H1 (cell line): ENCODE measurements around the gene DPF3. TPM values are rescaled to one million over a fixed set of nuclear protein-coding genes. Genes with fewer than 3 reads are reported as not detected.

Experiments used
- CTCF ChIA-PET: fragments of 300-600 bp; sonication (Branson Sonifier 250); formaldehyde crosslinking; loops from one replicate; lab custom pipeline; 2021; ENCODE audit not compliant: partially characterized antibody; lab: Charles Lee
- POLR2A ChIA-PET: fragments of 300-600 bp; sonication (Branson Sonifier 250); formaldehyde crosslinking; loops from one replicate; lab custom pipeline; 2021; ENCODE audit warnings: inconsistent platforms; ENCODE audit not compliant: partially characterized antibody; lab: Charles Lee
- DNase-seq, 2 experiments: peaks; one replicate each; pipeline versions ENCODE4 v3.0.0 to v3.0.0-alpha.2; 2010 to 2022; ENCODE audit warnings: low spot score in 2 of 2, low read depth in 1 of 2, mixed read lengths in 1 of 2
- FAIRE-seq: peaks from 2 replicates; lab custom pipeline; 2011; peaks lifted over from hg19 to GRCh38; lab: Jason Lieb, UNC
- H2AFZ ChIP-seq: 2 replicates; pipeline ENCODE4 v1.8.1; 2012; ENCODE audit warnings: low read length, inconsistent platforms
- H2AK5ac ChIP-seq: 2 replicates; pipeline ENCODE4 v1.6.1; 2013; ENCODE audit warnings: low read depth, low read length
- H2BK120ac ChIP-seq: replicated peaks from 2 replicates; pipeline ENCODE3; 2013; ENCODE audit warnings: low read depth, low read length, inconsistent platforms
- H2BK12ac ChIP-seq: 2 replicates; pipeline ENCODE4 v1.6.1; 2013; ENCODE audit warnings: low read depth, low read length
- H2BK15ac ChIP-seq: 2 replicates; pipeline ENCODE4 v1.6.1; 2013; ENCODE audit warnings: low read length
- H2BK20ac ChIP-seq: 2 replicates; pipeline ENCODE4 v1.6.1; 2013; ENCODE audit warnings: low read length
- H2BK5ac ChIP-seq: 2 replicates; pipeline ENCODE4 v1.6.1; 2013; ENCODE audit warnings: low read depth, low read length
- H3K14ac ChIP-seq: 2 replicates; pipeline ENCODE4 v1.6.1; 2013; ENCODE audit warnings: inconsistent platforms; ENCODE audit not compliant: insufficient read length
- H3K18ac ChIP-seq: 2 replicates; pipeline ENCODE4 v1.6.1; 2013; ENCODE audit warnings: low read length; ENCODE audit errors: extremely low read depth
- H3K23ac ChIP-seq: 2 replicates; pipeline ENCODE4 v1.6.1; 2013; ENCODE audit warnings: inconsistent platforms; ENCODE audit not compliant: insufficient read length
- H3K23me2 ChIP-seq: 2 replicates; pipeline ENCODE4 v1.6.1; 2013; ENCODE audit warnings: low read depth, low read length
- H3K27ac ChIP-seq: 2 replicates; pipeline ENCODE4 v1.6.1; 2011; ENCODE audit warnings: low read depth, low read length, inconsistent platforms
- H3K27me3 ChIP-seq, 4 experiments: replicated peaks in 1 of 4; 1 replicate in 1 of 4; 2 replicates in 3 of 4; pipeline versions ENCODE4 v1.6.1 to v1.8.1; 2011 to 2013; ENCODE audit warnings: low read length in 3 of 4, mild to moderate bottlenecking in 3 of 4, inconsistent platforms in 2 of 4, mixed read lengths in 2 of 4, moderate library complexity in 1 of 4; ENCODE audit not compliant: control insufficient read depth in 3 of 4, insufficient read depth in 3 of 4; ENCODE audit errors: extremely low read depth in 1 of 4
- H3K36me3 ChIP-seq, 4 experiments: 2 replicates each; pipeline versions ENCODE4 v1.6.1 to v1.8.1; 2011 to 2013; ENCODE audit warnings: mild to moderate bottlenecking in 4 of 4, low read length in 3 of 4, moderate library complexity in 2 of 4, control low read depth in 1 of 4, inconsistent platforms in 1 of 4; ENCODE audit not compliant: insufficient read depth in 4 of 4, control insufficient read depth in 2 of 4
- H3K4ac ChIP-seq: replicated peaks from 2 replicates; pipeline ENCODE3; 2013; ENCODE audit warnings: low read length, low read depth, mixed read lengths, inconsistent platforms; ENCODE audit not compliant: insufficient read length
- H3K4me1 ChIP-seq, 4 experiments: replicated peaks in 1 of 4; 1 replicate in 1 of 4; 2 replicates in 3 of 4; pipeline versions ENCODE4 v1.6.1 to v1.8.1; 2011 to 2013; ENCODE audit warnings: low read length in 3 of 4, inconsistent platforms in 2 of 4, mixed read lengths in 1 of 4; ENCODE audit not compliant: insufficient read depth in 4 of 4, control insufficient read depth in 3 of 4
- H3K4me2 ChIP-seq, 2 experiments: 2 replicates each; pipeline versions ENCODE4 v1.6.1 to v1.8.1; 2011 to 2013; ENCODE audit warnings: low read depth in 2 of 2, low read length in 2 of 2, control low read depth in 1 of 2, inconsistent platforms in 1 of 2, mild to moderate bottlenecking in 1 of 2; ENCODE audit not compliant: insufficient read depth in 1 of 2
- H3K4me3 ChIP-seq, 4 experiments: fragments of 200-600, 300-600 bp in 1 of 4; sonication (generic), shearing (Covaris generic), sonication (Bioruptor Twin) in 1 of 4; 2 replicates each; pipeline versions ENCODE4 v1.5.1 to v1.8.1; 2011 to 2016; ENCODE audit warnings: low read length in 4 of 4, low read depth in 3 of 4, control low read depth in 2 of 4, inconsistent platforms in 2 of 4, mild to moderate bottlenecking in 2 of 4, mixed read lengths in 1 of 4, moderate library complexity in 1 of 4; ENCODE audit not compliant: insufficient read depth in 2 of 4; ENCODE audit errors: extremely low read depth in 1 of 4
- H3K56ac ChIP-seq: replicated peaks from 2 replicates; pipeline ENCODE3; 2013; ENCODE audit warnings: low read depth, mild to moderate bottlenecking, mixed read lengths, low read length, inconsistent platforms; ENCODE audit not compliant: insufficient read length
- H3K79me1 ChIP-seq: 2 replicates; pipeline ENCODE4 v1.6.1; 2013; ENCODE audit warnings: low read depth, low read length, control low read depth
- H3K79me2 ChIP-seq, 2 experiments: 2 replicates each; pipeline versions ENCODE4 v1.6.1 to v1.8.1; 2012 to 2013; ENCODE audit warnings: low read length in 2 of 2, mild to moderate bottlenecking in 2 of 2, inconsistent platforms in 1 of 2; ENCODE audit not compliant: insufficient read depth in 2 of 2, control insufficient read depth in 1 of 2
- H3K9ac ChIP-seq, 4 experiments: replicated peaks in 1 of 4; 1 replicate in 1 of 4; 2 replicates in 3 of 4; pipeline versions ENCODE4 v1.6.1 to v1.8.1; 2011 to 2013; ENCODE audit warnings: low read depth in 3 of 4, low read length in 3 of 4, control low read depth in 2 of 4, mild to moderate bottlenecking in 2 of 4, moderate library complexity in 2 of 4, inconsistent platforms in 1 of 4; ENCODE audit errors: extremely low read depth in 1 of 4
- H3K9me3 ChIP-seq, 2 experiments: 2 replicates each; pipeline versions ENCODE4 v1.6.1 to v1.8.1; 2012 to 2013; ENCODE audit warnings: mild to moderate bottlenecking in 2 of 2, moderate library complexity in 2 of 2, control low read depth in 1 of 2, inconsistent platforms in 1 of 2, low read depth in 1 of 2, low read length in 1 of 2, mixed read lengths in 1 of 2; ENCODE audit not compliant: insufficient read depth in 2 of 2
- H4K20me1 ChIP-seq, 2 experiments: replicated peaks in 1 of 2; 2 replicates each; pipeline versions ENCODE3 to v1.8.1; 2011 to 2013; ENCODE audit warnings: inconsistent platforms in 2 of 2, low read length in 2 of 2, mild to moderate bottlenecking in 1 of 2; ENCODE audit not compliant: insufficient read depth in 2 of 2, control insufficient read depth in 1 of 2
- H4K5ac ChIP-seq: 2 replicates; pipeline ENCODE4 v1.6.1; 2013; ENCODE audit warnings: low read length, low read depth, mixed read lengths, inconsistent platforms; ENCODE audit not compliant: insufficient read length
- H4K8ac ChIP-seq: 2 replicates; pipeline ENCODE4 v1.8.0; 2013; ENCODE audit warnings: mild to moderate bottlenecking, moderate library complexity, low read length, inconsistent platforms; ENCODE audit not compliant: insufficient read depth; ENCODE audit errors: extremely low read depth
- H4K91ac ChIP-seq: replicated peaks from 2 replicates; pipeline ENCODE3; 2013; ENCODE audit warnings: low read length, mixed read lengths, inconsistent platforms; ENCODE audit not compliant: insufficient read length
- CEBPB ChIP-seq: IDR thresholded peaks from 2 replicates; pipeline ENCODE4 v1.6.1; 2012; ENCODE audit warnings: low read depth, low read length
- CHD2 ChIP-seq: IDR thresholded peaks from 2 replicates; pipeline ENCODE4 v1.6.1; 2012; ENCODE audit warnings: low read length, improper control_type of control experiment
- EP300 ChIP-seq, 2 experiments: IDR thresholded peaks; 1 replicate in 1 of 2; 2 replicates in 1 of 2; pipeline ENCODE4 v1.6.1; 2011 to 2012; ENCODE audit warnings: low read depth in 2 of 2, low read length in 2 of 2, mild to moderate bottlenecking in 2 of 2, borderline replicate concordance in 1 of 2, inconsistent platforms in 1 of 2, moderate library complexity in 1 of 2
- HDAC2 ChIP-seq, 2 experiments: fragments of 300-600 bp in 1 of 2; sonication (generic) in 1 of 2; IDR thresholded peaks; 2 replicates each; pipeline ENCODE4 v1.6.1; 2011 to 2012; ENCODE audit warnings: low read depth in 2 of 2, low read length in 2 of 2, mild to moderate bottlenecking in 2 of 2, moderate library complexity in 2 of 2, borderline replicate concordance in 1 of 2, inconsistent platforms in 1 of 2
- JUND ChIP-seq: IDR thresholded peaks from 2 replicates; pipeline ENCODE4 v1.6.1; 2011; ENCODE audit warnings: mild to moderate bottlenecking, improper control_type of control experiment, low read length
- SIN3A ChIP-seq, 2 experiments: IDR thresholded peaks in 1 of 2; conservative IDR thresholded peaks in 1 of 2; 2 replicates each; pipeline ENCODE4 v1.6.1; 2011 to 2012; ENCODE audit warnings: low read length in 2 of 2, improper control_type of control experiment in 1 of 2, low read depth in 1 of 2, mild to moderate bottlenecking in 1 of 2
- SIRT6 ChIP-seq: IDR thresholded peaks from one replicate; pipeline ENCODE4 v1.7.1; 2012; ENCODE audit warnings: low read length, inconsistent platforms
- WGBS, 2 experiments: shearing (Covaris generic) in 1 of 2; methylation state at CpG; one replicate each; pipeline versions ENCODE4 v1.1.6 to v1.1.7; 2013 to 2015; ENCODE audit warnings: low lambda C conversion rate in 2 of 2, mixed read lengths in 2 of 2, inconsistent platforms in 1 of 2, low coverage in 1 of 2, missing lambda C conversion rate in 1 of 2; ENCODE audit not compliant: insufficient replicate concordance in 2 of 2, insufficient coverage in 1 of 2, insufficient read length in 1 of 2; ENCODE audit errors: extremely low coverage in 1 of 2, missing lambda C conversion rate in 1 of 2; 5-methylcytosine and 5-hydroxymethylcytosine counted together
- polyA plus RNA-seq, 7 experiments: library from polyadenylated mRNA; depleted of rRNA in 3 of 7; stranded (reverse) in 5 of 7; unstranded in 2 of 7; fragments of >200 nt in 5 of 7; fragments of 200-250 nt in 2 of 7; gene quantifications; 1 replicate in 5 of 7; 2 replicates in 1 of 7; 4 replicates in 1 of 7; pipeline versions ENCODE4 v1.2.1 to v1.2.3, GENCODE V29; 2011 to 2013; ENCODE audit warnings: missing spikeins in 2 of 7, mixed read lengths in 2 of 7
- total RNA-seq: library from RNA; stranded (reverse); fragmentation: NEBNext Ultra II Directional; extraction: Animal tissue kit (Norgen Biotek cat#: 25700); gene quantifications from 2 replicates; pipeline ENCODE4 v1.2.1, GENCODE V29; 2021

The DPF3 gene
- total and polyA plus RNA-seq, 2 of the 8 experiments (the other 6 are each of a cell fraction or from before 2014, with no cell fraction given) = 0.19 TPM; not detected in 1

GRCh38 chr14:72901361-72901760, 7.5 kb upstream of the DPF3 start:
- Histone ChIP-seq H3K56ac (no peak overlapping the region), H2BK5ac (no peak overlapping the region), H3K4me1 (no peaks in the 10 kb centered on the region; a peak in 1 of 7 replicates), H3K4ac (no peak overlapping the region), H2AK5ac (no peak overlapping the region), H3K4me2 (no peak overlapping the region), H4K5ac (no peak overlapping the region), H3K9ac (no peak overlapping the region), H2BK15ac (no peak overlapping the region), H3K79me2 (no peaks in the 10 kb centered on the region), H3K36me3 (no peaks in the 10 kb centered on the region), H2BK120ac (no peak overlapping the region), H3K14ac (no peak overlapping the region), H3K4me3 (no peak overlapping the region), H2BK20ac (no peak overlapping the region), H3K23me2 (no peaks in the 10 kb centered on the region), H2BK12ac (no peak overlapping the region), H3K27me3 (peaks cover 0 to 8% (median 6%) of the 10 kb centered on the region in 4 experiments; a peak in 5 of 7 replicates), H3K18ac (no peak overlapping the region), H3K23ac (no peak overlapping the region), H3K27ac (no peak overlapping the region), H2AFZ (no peak overlapping the region), H3K9me3 (no peaks in the 10 kb centered on the region), H4K91ac (no peak overlapping the region), H3K79me1 (no peaks in the 10 kb centered on the region), H4K20me1 (no peaks in the 10 kb centered on the region), H4K8ac (no peak overlapping the region)
- DNase-seq = no peak
- POLR2A ChIA-PET = interaction anchor here (1.4 kb wide), 1 partner anchor 14 kb away, joined by 4 read pairs; no protein-coding TSS in a partner anchor
- CTCF ChIA-PET = interaction anchor here (5.6 kb wide), 1 partner anchor 385 kb away, joined by 113 read pairs; no protein-coding TSS in a partner anchor
- FAIRE-seq = no peak
- 81% methylated on average over 3 of the region's 3 CpGs; no CpG with 5 or more reads in 1 of the 2 experiments for WGBS, 2 experiments
- TF ChIP-seq SIN3A (conservative IDR thresholded peaks at IDR 0.05 in 1 of 2, IDR thresholded peaks at IDR 0.05 in 1 of 2; ENCODE audit: low read depth in 1 of 2, low read length in 2 of 2) (no peak), JUND (no peak), SIRT6 (no peak), EP300 (IDR thresholded peaks at IDR 0.05; ENCODE audit: borderline replicate concordance in 1 of 2, low read depth in 2 of 2, low read length in 2 of 2) (no peak), CHD2 (no peak), HDAC2 (IDR thresholded peaks at IDR 0.05; ENCODE audit: borderline replicate concordance in 1 of 2, low read depth in 2 of 2, low read length in 2 of 2) (no peak), CEBPB (no peak)
